ENCODE measurements around the gene ARL2. TPM values are rescaled to one million over a fixed set of nuclear protein-coding genes. Genes with fewer than 3 reads are reported as not detected.

Gene ARL2
- 100 to 1,000 TPM in 2 of 4 donors, 10 to 100 TPM in 2; 90.8 to 165 (median 131) TPM for total RNA-seq

DNA sequence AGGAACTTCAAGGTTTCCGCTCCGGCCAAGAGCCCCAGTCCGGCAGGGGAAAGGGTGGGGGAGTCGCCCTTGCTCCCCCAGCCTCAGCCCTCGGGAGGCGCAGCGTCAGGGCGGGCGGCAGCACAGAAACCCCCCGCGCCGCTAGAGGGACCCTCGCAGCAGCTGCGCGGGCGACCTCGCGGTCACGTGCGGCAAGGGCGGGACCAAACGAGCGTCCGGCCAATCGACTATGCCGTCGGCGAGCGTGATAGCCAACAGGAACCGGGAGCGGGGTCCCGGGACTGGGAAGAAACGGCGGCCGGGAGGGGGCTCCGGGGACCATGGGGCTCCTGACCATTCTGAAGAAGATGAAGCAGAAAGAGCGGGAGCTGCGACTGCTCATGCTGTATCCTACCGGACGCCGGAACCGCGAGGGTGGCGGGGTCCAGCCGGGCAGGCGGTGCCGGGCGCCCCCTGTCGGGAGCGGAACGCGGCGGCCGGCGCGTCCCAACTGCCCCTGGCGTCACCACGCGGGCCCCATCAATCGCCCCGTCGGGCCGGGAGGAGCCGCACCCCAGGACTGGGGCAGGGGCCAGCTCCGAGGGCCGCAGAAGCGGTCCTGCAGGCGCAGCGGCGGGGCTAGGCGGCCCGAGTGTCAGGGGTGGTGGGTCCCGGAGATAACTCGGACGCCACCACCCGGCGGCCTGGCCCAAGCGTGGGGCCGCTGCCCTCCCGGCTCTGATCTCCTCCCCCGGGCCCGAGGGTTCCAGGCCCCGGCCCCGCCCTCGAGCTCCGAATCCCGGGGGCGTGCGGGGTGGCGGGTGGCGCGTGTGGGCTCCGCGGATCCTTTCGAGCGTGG is at the start of gene ARL2:
Gene ARL2 (plus strand): TSS at position 273 of the 838 bp plus-strand sequence. CDS start 48 bp downstream, at position 321.
- TF ChIP-seq, protein P1, sequence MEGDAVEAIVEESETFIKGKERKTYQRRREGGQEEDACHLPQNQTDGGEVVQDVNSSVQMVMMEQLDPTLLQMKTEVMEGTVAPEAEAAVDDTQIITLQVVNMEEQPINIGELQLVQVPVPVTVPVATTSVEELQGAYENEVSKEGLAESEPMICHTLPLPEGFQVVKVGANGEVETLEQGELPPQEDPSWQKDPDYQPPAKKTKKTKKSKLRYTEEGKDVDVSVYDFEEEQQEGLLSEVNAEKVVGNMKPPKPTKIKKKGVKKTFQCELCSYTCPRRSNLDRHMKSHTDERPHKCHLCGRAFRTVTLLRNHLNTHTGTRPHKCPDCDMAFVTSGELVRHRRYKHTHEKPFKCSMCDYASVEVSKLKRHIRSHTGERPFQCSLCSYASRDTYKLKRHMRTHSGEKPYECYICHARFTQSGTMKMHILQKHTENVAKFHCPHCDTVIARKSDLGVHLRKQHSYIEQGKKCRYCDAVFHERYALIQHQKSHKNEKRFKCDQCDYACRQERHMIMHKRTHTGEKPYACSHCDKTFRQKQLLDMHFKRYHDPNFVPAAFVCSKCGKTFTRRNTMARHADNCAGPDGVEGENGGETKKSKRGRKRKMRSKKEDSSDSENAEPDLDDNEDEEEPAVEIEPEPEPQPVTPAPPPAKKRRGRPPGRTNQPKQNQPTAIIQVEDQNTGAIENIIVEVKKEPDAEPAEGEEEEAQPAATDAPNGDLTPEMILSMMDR (IDR thresholded peaks at IDR 0.05; ENCODE audit: low read depth), result no peak

- TF ChIP-seq, protein P1 (IDR thresholded peaks at IDR 0.05; ENCODE audit: low read depth), result no peak
These were observed 46.6 kb upstream of the ARL2 start for GRCh38 chr11:64967375-64967774.

GRCh38 chr11:64969209-64969608 is 44.8 kb upstream of the ARL2 start:
- TF ChIP-seq, protein P1 (IDR thresholded peaks at IDR 0.05; ENCODE audit: low read depth), result no peak

GRCh38 chr11:64970731-64971151 is 43.2 kb upstream of the ARL2 start:
- TF ChIP-seq, protein P1 (IDR thresholded peaks at IDR 0.05; ENCODE audit: low read depth), result no peak

GRCh38 chr11:64971421-64972233 is 42.3 kb upstream of the ARL2 start, which contains the start of gene MAJIN:
MAJIN (minus strand) TSS chr11:64972108; CDS start chr11:64959405, 12,703 bp downstream.
- TF ChIP-seq, protein P1 (IDR thresholded peaks at IDR 0.05; ENCODE audit: low read depth), result no peak

- TF ChIP-seq, protein P1 (IDR thresholded peaks at IDR 0.05; ENCODE audit: low read depth), result no peak
These were observed 39.8 kb upstream of the ARL2 start for GRCh38 chr11:64974124-64974523.

DNA sequence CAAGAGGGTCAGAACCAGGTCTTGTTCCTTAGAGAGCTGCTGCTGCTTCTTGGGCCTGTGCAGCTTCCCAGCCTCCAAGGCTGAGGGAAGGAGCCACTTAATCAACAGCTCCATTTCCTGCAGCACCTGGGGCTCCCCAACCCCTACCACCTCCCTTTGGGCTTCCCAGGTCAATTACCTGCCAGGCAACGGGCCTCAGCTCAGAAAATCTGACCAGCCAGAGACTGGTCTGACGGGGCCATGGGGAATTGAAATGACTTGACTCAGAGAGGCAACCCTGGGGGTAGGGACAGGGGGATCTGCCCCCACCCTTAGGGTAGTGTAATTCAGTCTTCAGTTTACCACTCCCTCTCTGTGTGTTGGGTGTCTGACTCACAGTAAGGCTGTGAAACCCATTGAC is 37.3 kb upstream of the ARL2 start:
- TF ChIP-seq, protein P1 (IDR thresholded peaks at IDR 0.05; ENCODE audit: low read depth), result no peak

All from subcutaneous adipose tissue (tissue), 4 donors.